Left ventricle myocardium superior (tissue), 1 donor: Measurements from ENCODE around the gene PREX1. TPM values are rescaled to one million over a fixed set of nuclear protein-coding genes. Genes with fewer than 3 reads are reported as not detected.

Source experiments
- ATAC-seq: fragments of 200-7000 bp; cut with Tn5 transposase; one replicate; pipeline ENCODE4 v1.9.1; 2020; ENCODE audit warnings: mild to moderate bottlenecking, moderate library complexity
- DNase-seq: peaks from one replicate; pipeline ENCODE4 v3.0.0-alpha.2; 2020
- intact Hi-C: fragments of 100-400 bp; cut with micrococcal nuclease; formaldehyde crosslinking; loops from one replicate; pipeline ENCODE4 v1.11.0; 2022
- total RNA-seq: library from RNA; stranded (reverse); fragmentation: NEBNext Ultra II Directional; extraction: Animal tissue kit (Norgen Biotek cat#: 25700); gene quantifications from one replicate; pipeline ENCODE4 v1.2.1, GENCODE V29; 2021
- donor health status: DM: no; HTN: yes; CAD: no; lungs with severe emphysema.

Gene PREX1
- total RNA-seq, 1 donor from 2014 or later = 8.3 TPM

- intact Hi-C loops = no loop called here
- ATAC-seq = peak; percentile 94
Measured at GRCh38 chr20:48682529-48683363, 145.1 kb downstream of the PREX1 start.

GRCh38 chr20:48681873-48682426, 145.8 kb downstream of the PREX1 start:
- ATAC-seq = no peak
- DNase-seq = no peak
- intact Hi-C loops = no loop called here

More at GRCh38 chr20:48682529-48683363, 145.1 kb downstream of the PREX1 start:
- DNase-seq = peak; percentile 92

DNA sequence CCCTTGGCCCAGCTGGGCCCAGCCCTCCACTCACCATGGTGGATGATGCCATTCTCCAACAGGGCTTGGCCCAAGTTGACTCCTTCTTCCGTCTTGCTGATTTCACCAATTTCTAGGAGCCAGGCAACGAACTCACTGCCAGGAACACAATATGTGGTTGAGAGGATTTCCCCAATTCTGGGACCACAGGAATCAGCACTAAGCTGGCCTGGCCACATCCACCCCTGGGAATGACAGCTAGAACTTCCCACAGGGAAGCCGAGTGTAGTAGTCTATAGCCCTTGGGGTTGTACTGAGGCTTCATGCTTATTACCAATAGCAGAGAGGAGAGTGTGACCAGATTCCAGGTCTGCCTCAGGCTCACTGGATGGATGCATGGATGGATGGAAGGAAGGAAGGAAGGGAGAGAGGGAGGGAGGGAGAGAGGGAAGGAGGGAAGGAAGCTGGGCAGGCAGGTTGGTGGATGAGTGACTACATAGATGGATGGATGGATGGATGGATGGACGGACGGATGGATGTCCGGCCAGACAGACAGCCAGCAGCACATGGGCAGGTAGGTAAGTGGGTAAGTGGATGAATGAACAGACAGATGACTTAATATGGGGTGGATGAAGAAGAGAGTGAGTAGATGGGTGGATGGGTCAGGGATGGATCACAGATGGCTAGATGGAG, 146.5 kb downstream of the PREX1 start:
- intact Hi-C loops = no loop called here
- DNase-seq (no peak), ATAC-seq (no peak)

- intact Hi-C loops = no loop called here
- ATAC-seq (no peak), DNase-seq (no peak)
Measured at GRCh38 chr20:48680650-48681049, 147.1 kb downstream of the PREX1 start.

- DNase-seq (no peak), ATAC-seq (no peak)
- intact Hi-C loops = no loop called here
Measured at GRCh38 chr20:48679599-48679998, 148.2 kb downstream of the PREX1 start.

DNA sequence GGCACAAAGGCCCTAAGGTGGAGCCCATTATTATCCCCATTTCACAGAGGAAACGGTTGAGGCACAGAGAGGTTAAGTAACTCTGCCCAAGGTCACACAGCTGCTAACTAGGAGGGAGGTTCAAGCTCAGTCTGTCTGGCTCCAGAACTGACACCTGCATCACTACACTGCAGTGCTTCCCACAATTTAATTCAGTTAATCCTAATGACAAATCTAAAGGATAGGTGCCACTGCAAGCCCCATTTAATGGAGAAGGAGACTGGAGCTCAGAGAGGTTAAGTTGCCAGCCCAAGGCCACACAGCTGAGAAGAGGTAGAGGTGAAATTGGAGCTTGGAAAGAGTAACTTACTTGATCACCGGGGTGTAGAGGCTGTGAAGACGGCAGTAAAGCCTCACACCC, 148.8 kb downstream of the PREX1 start:
- intact Hi-C loops = no loop called here
- DNase-seq = no peak
- ATAC-seq = no peak

GRCh38 chr20:48678421-48678820, 149.4 kb downstream of the PREX1 start:
- ATAC-seq (no peak), DNase-seq (no peak)
- intact Hi-C loops = no loop called here

DNA sequence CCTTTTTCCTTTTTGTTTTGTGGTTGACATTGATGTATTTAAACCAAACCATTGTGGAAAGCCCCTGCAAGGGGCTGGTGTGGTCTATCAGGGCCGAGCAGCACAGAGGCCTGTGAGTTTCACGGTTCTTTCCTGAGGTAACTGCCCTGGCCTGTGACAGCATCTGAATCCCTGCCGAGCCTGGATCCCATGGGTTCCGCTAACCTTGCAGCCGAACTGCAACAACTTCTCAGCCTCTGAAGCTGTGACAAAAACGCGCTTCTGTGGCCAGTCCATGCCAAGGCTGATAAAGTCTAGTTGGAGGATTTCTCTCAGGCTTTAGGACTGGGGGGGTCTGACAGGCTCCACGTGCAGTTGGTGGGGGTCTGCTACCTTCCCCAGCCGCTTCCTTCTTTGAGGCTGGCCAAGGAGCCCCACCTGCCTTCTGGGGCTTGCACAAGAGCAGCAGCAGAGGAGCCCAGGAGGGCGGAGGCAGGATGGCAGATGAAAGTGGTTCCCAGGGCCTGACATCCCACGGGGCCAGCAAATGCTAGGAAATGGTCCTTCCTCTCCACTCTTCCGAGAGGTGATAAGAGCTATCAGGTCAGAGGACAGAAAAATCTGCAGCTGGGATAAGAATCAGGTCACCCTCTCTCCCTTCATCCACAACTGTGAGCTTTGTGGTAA, 150.9 kb downstream of the PREX1 start:
- intact Hi-C loops = no loop called here
- no peak for DNase-seq
- ATAC-seq = no peak

DNA sequence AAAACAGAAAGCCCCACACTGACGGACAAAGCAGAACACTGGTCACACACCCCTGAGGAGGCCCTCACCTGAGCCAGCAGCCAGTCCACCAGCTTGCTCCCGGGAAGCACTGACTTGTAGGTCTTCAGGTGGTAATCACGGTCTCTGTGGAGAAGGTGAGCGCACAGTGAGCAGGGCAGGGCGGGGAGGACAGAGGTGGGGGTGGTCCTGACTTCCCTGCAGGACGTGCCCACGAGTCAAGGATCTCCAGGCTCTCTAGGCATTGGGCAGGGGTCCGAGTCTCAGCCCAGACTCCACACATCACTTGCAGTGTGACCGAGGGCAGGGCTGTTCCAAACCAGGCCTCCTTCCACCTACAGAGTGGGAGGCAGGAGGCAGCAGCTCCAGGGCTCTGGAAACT, 151.7 kb downstream of the PREX1 start:
- ATAC-seq = no peak
- DNase-seq = no peak
- intact Hi-C loops = no loop called here

- intact Hi-C loops = no loop called here
- ATAC-seq = no peak
- no peak for DNase-seq
Measured at GRCh38 chr20:48674461-48674860, 153.3 kb downstream of the PREX1 start.

- ATAC-seq = no peak
- peak; percentile 2 for DNase-seq
- intact Hi-C loops = no loop called here
Measured at GRCh38 chr20:48673507-48673906, 154.3 kb downstream of the PREX1 start.

DNA sequence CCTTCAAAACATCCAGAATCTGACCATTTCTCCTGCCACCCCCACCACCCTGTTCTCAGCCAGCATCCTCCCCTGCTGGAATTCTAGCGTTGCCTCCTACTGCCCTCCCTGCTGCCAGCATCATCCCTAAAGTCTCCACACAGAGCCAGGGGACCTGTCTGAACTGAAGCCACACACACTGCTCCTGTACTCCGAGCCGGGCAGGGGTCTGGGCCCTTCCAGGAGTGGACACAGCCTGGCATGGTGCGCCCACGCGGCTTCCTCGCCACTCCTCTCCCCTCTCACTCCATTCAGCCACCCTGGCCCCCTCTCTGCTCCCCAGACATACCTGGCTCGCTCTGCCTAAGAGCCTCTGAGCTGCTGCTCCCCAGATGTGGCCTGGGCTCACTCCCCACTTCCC, 155.5 kb downstream of the PREX1 start:
- intact Hi-C loops = no loop called here
- peak; percentile 20 for DNase-seq
- ATAC-seq = no peak

DNA sequence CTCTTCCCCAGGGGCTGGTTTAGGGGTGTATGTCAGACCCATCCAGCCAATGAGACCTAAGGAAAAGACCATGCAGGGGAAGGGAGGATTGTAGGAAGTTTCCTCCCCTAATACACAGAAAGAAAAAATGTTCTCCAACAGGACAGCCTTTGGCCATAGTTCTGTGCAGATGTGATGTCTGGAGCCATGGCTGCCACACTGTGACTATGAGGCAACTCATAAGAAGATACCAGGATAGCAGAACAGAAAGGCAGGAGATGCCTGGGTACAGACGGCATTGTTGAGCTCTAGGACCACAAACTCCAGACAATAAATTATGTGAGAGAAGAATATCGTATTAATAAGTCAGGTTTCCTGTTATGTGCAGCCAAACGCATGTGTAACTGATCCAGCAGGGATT, 156.7 kb downstream of the PREX1 start:
- intact Hi-C loops = no loop called here
- ATAC-seq = no peak
- DNase-seq = no peak

- intact Hi-C loops = no loop called here
- ATAC-seq (no peak), DNase-seq (no peak)
Measured at GRCh38 chr20:48669946-48670605, 157.7 kb downstream of the PREX1 start.

DNA sequence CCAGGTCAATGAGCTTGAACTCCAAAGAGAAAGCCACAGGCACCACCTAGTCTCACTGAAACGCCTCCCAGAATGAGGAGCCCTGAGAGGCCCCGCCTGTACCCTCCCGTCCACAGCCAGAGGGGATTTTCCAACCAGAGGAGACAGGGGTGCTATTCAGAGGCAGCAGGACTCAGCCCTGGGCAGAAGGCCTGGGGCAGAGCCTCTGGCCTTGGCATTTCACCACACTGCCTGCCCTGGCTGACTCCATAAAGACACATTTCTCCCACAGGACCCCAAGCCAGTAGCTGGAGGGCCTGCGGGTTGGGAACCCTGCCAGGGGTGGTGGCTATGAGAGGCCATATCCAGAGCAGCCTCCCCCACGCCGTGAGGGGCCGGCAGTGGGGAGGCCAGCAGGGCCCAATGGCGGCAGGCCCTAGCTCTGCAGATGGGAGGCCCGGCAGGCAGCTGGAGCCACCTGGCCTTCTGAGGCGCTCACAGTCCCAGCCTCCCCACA, 159.3 kb downstream of the PREX1 start:
- DNase-seq = peak; percentile 60
- ATAC-seq = peak; percentile 75
- intact Hi-C loops = no loop called here

DNA sequence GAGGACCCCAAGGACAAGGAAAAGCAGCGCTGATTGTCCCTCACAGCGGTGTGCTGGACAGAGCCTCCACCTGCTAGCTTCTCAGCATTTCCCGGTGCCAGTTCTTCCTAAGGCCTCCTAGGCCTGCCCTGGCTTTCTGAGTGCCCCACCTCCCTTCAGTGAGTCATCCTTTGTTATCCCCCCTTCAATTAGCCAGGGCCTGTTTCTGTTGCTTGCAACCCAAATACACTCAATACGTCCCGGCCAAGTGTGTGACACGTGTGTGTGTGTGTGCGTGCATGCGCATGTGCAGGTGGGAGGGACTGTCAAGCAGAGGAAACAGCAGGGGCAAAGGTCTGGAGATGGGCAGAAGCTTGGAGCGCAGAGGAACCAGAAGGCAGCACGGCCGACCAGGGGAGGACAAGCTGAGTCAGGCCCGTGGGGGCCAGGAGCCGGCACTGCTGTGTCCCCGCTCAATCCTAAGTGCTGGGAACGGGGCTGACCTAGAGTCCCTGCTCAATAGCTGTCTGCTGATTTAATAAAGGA, 159.8 kb downstream of the PREX1 start:
- peak; percentile 13 for ATAC-seq
- DNase-seq = no peak
- intact Hi-C loops = no loop called here

DNA sequence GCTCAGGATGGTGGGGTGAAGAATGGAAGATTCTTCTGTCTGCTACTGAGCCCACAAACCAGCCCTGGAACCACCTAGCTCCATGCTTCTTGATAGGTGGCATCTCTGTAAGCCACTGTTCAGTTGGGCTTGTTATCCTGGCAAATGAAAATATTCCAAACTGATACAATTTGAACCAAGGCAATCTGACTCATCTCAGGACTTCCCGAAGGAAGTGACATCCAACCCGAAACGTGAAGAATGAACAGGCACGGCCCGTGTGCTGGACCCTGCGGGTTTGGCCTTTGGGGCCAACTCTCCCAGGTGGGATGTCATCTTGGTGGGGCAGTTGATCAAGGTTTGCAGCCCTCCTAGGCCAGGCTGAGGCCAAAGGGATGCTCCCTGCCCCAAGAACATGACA, 160.3 kb downstream of the PREX1 start:
- intact Hi-C loops = no loop called here

GRCh38 chr20:48665785-48666184, 162.0 kb downstream of the PREX1 start:
- DNase-seq = no peak
- ATAC-seq = no peak
- intact Hi-C loops = no loop called here

More for the DNA sequence above, 160.3 kb downstream of the PREX1 start:
- DNase-seq (no peak), ATAC-seq (no peak)

DNA sequence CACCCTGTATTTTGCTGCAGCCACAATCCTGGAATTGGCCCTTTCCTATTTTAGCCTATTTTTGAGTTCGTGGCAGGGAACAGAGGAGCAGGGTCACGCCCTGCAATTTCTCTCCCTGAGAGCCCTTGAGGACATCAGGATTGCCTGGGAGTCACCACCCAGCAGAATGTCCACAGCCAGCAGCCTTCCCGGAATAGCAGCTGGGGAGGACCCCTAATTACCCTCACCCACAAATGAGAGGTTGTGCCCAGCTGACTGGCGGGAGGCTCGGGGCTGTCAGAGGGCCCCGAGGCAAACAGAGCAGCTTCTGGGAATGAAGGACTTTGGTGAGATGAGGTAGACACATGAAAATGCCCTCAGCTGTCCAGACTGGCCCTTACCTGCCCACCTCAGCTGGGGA, 165.1 kb downstream of the PREX1 start:
- DNase-seq = no peak

More for the DNA sequence above, 165.1 kb downstream of the PREX1 start:
- intact Hi-C loops = no loop called here
- no peak for ATAC-seq
